ENCODE measurements around the gene ASB2. TPM values are rescaled to one million over a fixed set of nuclear protein-coding genes. Genes with fewer than 3 reads are reported as not detected.

Gene ASB2
- polyA plus RNA-seq, 10 donors: 13.0 to 33.7 (median 24.8) TPM

- no peak for DNase-seq
These were observed 5.2 kb upstream of the ASB2 start for GRCh38 chr14:93981316-93982229.

- peak in 2 of 3 donors; percentile 64 to 66 for DNase-seq
These were observed 4.3 kb upstream of the ASB2 start for GRCh38 chr14:93980456-93981201.

- DNase-seq: no peak
These were observed 2.4 kb upstream of the ASB2 start for GRCh38 chr14:93978735-93979134.

GRCh38 chr14:93977790-93978581 is 1.6 kb upstream of the ASB2 start:
- DNase-seq: no peak

GRCh38 chr14:93977171-93977570 is 801 bp upstream of the ASB2 start:
- no peak for DNase-seq

GRCh38 chr14:93975791-93976476 is 436 bp downstream of the ASB2 start:
- no peak for DNase-seq

- peak in 2 of 3 donors; percentile 56 to 57 for DNase-seq
These were observed 1.5 kb downstream of the ASB2 start for GRCh38 chr14:93974833-93975232.

GRCh38 chr14:93974299-93974698 is 2.1 kb downstream of the ASB2 start:
- no peak for DNase-seq

- no peak for DNase-seq
These were observed 2.8 kb downstream of the ASB2 start for GRCh38 chr14:93973607-93974006.

GRCh38 chr14:93972618-93973205 is 3.7 kb downstream of the ASB2 start:
- DNase-seq: no peak

GRCh38 chr14:93971635-93972027 is 4.7 kb downstream of the ASB2 start:
- DNase-seq: no peak

GRCh38 chr14:93970965-93971634 is 5.3 kb downstream of the ASB2 start:
- peak in 1 of 3 donors; percentile 61 for DNase-seq

- DNase-seq: no peak
These were observed 5.8 kb downstream of the ASB2 start for GRCh38 chr14:93970585-93970964.

- DNase-seq: no peak
These were observed 7.1 kb downstream of the ASB2 start for GRCh38 chr14:93969082-93969828.

GRCh38 chr14:93967637-93968250 is 8.6 kb downstream of the ASB2 start:
- no peak for DNase-seq

GRCh38 chr14:93965946-93966474 is 10.4 kb downstream of the ASB2 start:
- DNase-seq: no peak

GRCh38 chr14:93965287-93965821 is 11.0 kb downstream of the ASB2 start:
- DNase-seq: peak in 1 of 3 donors; percentile 81

GRCh38 chr14:93964820-93965286 is 11.5 kb downstream of the ASB2 start:
- no peak for DNase-seq

- no peak for DNase-seq
These were observed 12.1 kb downstream of the ASB2 start for GRCh38 chr14:93964281-93964680.
